NB4 (cell line): ENCODE measurements around the gene GADD45A.

Experiments used
- DNase-seq: peaks from one replicate; pipeline ENCODE4 v3.0.0; 2010; ENCODE audit warnings: low read depth
- H3K4me3 ChIP-seq: one replicate; pipeline ENCODE4 v1.5.1; 2011; ENCODE audit warnings: mild to moderate bottlenecking, low read depth, low read length, moderate library complexity
- CTCF ChIP-seq: IDR thresholded peaks from one replicate; pipeline ENCODE4 v1.5.1; 2012; ENCODE audit warnings: low read depth, low read length
- MAX ChIP-seq: IDR thresholded peaks from 2 replicates; pipeline ENCODE4 v1.6.1; 2011; ENCODE audit warnings: low read depth, low read length
- MYC ChIP-seq: IDR thresholded peaks from 2 replicates; pipeline ENCODE4 v1.6.1; 2011; ENCODE audit warnings: low read depth, low read length
- POLR2A ChIP-seq: IDR thresholded peaks from 2 replicates; pipeline ENCODE4 v1.6.1; 2011; ENCODE audit warnings: mild to moderate bottlenecking; ENCODE audit not compliant: insufficient read length; ENCODE audit errors: extremely low read depth

GADD45A gene

GRCh38 chr1:67673468-67674201, 11.4 kb upstream of the GADD45A start:
- H3K4me3 ChIP-seq: no peak overlapping the region
- no peak for DNase-seq
- TF ChIP-seq CTCF (no peak), POLR2A (no peak), MAX (no peak), MYC (no peak)

- TF ChIP-seq MYC: no peak
- no peak for TF ChIP-seq POLR2A
- TF ChIP-seq CTCF: no peak
- no peak for TF ChIP-seq MAX
- no peak for DNase-seq
- no peak overlapping the region for H3K4me3 ChIP-seq
Observed at GRCh38 chr1:67674260-67675011, 10.6 kb upstream of the GADD45A start.

- TF ChIP-seq POLR2A (no peak), CTCF (no peak), MYC (no peak), MAX (no peak)
- H3K4me3 ChIP-seq: no peak overlapping the region
- DNase-seq: no peak
Observed at GRCh38 chr1:67675800-67676199, 9.2 kb upstream of the GADD45A start.

GRCh38 chr1:67676287-67676686, 8.7 kb upstream of the GADD45A start:
- no peak overlapping the region for H3K4me3 ChIP-seq
- DNase-seq: no peak
- TF ChIP-seq MAX: no peak

GRCh38 chr1:67676946-67677345, 8.1 kb upstream of the GADD45A start:
- TF ChIP-seq POLR2A (no peak), CTCF (no peak), MYC (no peak), MAX (no peak)
- DNase-seq: no peak
- H3K4me3 ChIP-seq: no peak overlapping the region

GRCh38 chr1:67677408-67677807, 7.6 kb upstream of the GADD45A start:
- TF ChIP-seq POLR2A: no peak
- H3K4me3 ChIP-seq: no peak overlapping the region
- no peak for DNase-seq
